Measurements from ENCODE around the gene LRFN5. TPM values are rescaled to one million over a fixed set of nuclear protein-coding genes. Genes with fewer than 3 reads are reported as not detected.

The LRFN5 gene
- total and polyA plus RNA-seq, 2 experiments from 2014 or later, result 0.54 TPM

- in situ Hi-C loops (cut with MboI), result no loop called here
- Histone ChIP-seq H3K9me2 (ENCODE audit: insufficient read depth) (no peaks in the 10 kb centered on the region; the same call in 1 of the 2 replicates), H3K36me3 (ENCODE audit: low read depth) (no peaks in the 10 kb centered on the region), H3K9ac (no peak overlapping the region), H3K27ac (no peak overlapping the region), H3K4me2 (ENCODE audit: unreplicated experiment) (no peak overlapping the region), H3F3A (ENCODE audit: insufficient read depth) (no peaks in the 10 kb centered on the region), H3K9me3 (ENCODE audit: low read depth) (no peaks in the 10 kb centered on the region), H4K20me1 (ENCODE audit: insufficient read depth) (no peaks in the 10 kb centered on the region), H3K79me2 (ENCODE audit: insufficient read depth) (no peaks in the 10 kb centered on the region), H3K27me3 (replicated peaks; ENCODE audit: insufficient read depth) (no peaks in the 10 kb centered on the region), H2AFZ (no peak overlapping the region), H3K4me3 (no peak overlapping the region), H3K4me1 (ENCODE audit: insufficient read depth) (no peaks in the 10 kb centered on the region)
- DNase-seq, result no peak
- no peak for TF ChIP-seq EZH2 (IDR thresholded peaks at IDR 0.05; ENCODE audit: insufficient read depth, poor library complexity, severe bottlenecking)
- no peak for TF ChIP-seq EZH2phosphoT487 (IDR thresholded peaks at IDR 0.05; ENCODE audit: insufficient read depth, low read depth)
- 59 to 66% methylated on average over 1 of the region's 1 CpG for WGBS, 2 experiments (ENCODE audit: low coverage in 1 of 2, low lambda C conversion rate in 2 of 2, missing lambda C conversion rate in 2 of 2)
These were observed 47.5 kb downstream of the LRFN5 start for GRCh38 chr14:41654196-41654595.

DNA sequence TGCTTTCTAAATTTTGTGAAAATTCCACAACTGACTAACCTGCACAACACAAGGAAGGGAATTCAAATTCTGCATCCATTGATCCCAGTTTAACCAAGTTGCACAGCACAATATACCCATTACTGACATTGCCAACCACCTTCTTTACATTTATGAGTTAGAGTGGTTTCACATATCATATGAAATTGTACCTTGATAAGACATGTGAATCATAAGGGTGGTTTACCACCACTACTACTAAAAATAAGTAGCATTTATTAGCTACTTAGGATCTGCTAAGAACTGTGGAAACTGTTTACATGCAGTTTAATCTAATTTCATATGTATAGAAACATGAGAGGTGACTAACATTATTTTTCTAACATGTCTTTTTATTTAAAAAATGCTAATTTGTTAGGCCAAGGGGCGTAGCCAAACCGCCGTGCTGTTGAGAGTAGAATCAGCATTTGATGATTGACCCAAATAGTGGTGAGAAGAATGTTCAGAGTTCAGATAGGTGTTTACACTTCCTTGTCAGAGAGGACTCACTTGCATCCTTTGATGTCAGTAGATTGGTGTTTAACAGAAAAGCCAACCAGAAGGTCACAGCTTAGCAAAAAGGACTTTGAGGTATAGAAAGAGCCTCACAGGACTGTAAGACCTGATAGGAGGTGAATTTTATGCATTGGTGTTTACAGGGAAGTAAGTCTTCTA lies 56.2 kb downstream of the LRFN5 start:
- H4K20me1 ChIP-seq (ENCODE audit: insufficient read depth), result no peaks in the 10 kb centered on the region
- H3K36me3 ChIP-seq (ENCODE audit: low read depth), result no peaks in the 10 kb centered on the region
- no peak overlapping the region for H3K9ac ChIP-seq
- in situ Hi-C loops (cut with MboI), result no loop called here
- WGBS, 2 experiments (ENCODE audit: low coverage in 1 of 2, low lambda C conversion rate in 2 of 2, missing lambda C conversion rate in 2 of 2), result 98 to 100% methylated on average over 3 of the region's 3 CpGs
- no peaks in the 10 kb centered on the region for H3K9me2 ChIP-seq (ENCODE audit: insufficient read depth)
- no peaks in the 10 kb centered on the region for H3K9me3 ChIP-seq (ENCODE audit: low read depth)
- DNase-seq, result no peak
- H2AFZ ChIP-seq, result no peak overlapping the region
- H3K27me3 ChIP-seq (replicated peaks; ENCODE audit: insufficient read depth), result no peaks in the 10 kb centered on the region
- H3K4me3 ChIP-seq, result no peak overlapping the region
- peaks cover 8% of the 10 kb centered on the region; the same call in 1 of the 2 replicates for H3K4me1 ChIP-seq (ENCODE audit: insufficient read depth)
- H3K4me2 ChIP-seq (ENCODE audit: unreplicated experiment), result no peak overlapping the region
- H3K27ac ChIP-seq, result no peak overlapping the region
- H3F3A ChIP-seq (ENCODE audit: insufficient read depth), result 0 out of 2 replicates have a peak, but pooled peaks cover 5% of the 10 kb centered on the region
- no peaks in the 10 kb centered on the region for H3K79me2 ChIP-seq (ENCODE audit: insufficient read depth)
- TF ChIP-seq EZH2 (IDR thresholded peaks at IDR 0.05; ENCODE audit: insufficient read depth, poor library complexity, severe bottlenecking) (no peak), EZH2phosphoT487 (IDR thresholded peaks at IDR 0.05; ENCODE audit: insufficient read depth, low read depth) (no peak)

DNA sequence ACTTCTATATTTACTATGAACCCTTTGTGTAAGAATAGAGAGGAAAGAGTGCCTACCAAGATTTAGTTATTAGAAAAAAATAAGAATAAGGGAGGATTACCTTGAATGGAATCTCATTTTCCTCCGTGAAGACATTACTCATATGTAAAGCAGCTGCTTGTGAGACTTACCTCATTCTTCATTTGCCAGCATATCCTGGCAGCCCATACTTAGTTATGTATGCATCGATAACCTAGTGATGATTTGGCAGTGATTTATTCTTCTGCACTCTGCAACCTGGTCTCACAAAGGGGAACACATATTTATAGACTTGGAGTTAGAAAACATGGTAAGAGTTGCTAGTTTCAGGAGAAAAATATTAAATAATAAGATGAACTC lies 56.8 kb downstream of the LRFN5 start:
- TF ChIP-seq EZH2phosphoT487 (IDR thresholded peaks at IDR 0.05; ENCODE audit: insufficient read depth, low read depth) (no peak), EZH2 (IDR thresholded peaks at IDR 0.05; ENCODE audit: insufficient read depth, poor library complexity, severe bottlenecking) (no peak)
- H3K4me1 ChIP-seq (ENCODE audit: insufficient read depth), result peaks cover 8% of the 10 kb centered on the region; the same call in 1 of the 2 replicates
- no peak overlapping the region for H2AFZ ChIP-seq
- H3F3A ChIP-seq (ENCODE audit: insufficient read depth), result 0 out of 2 replicates have a peak, but pooled peaks cover 5% of the 10 kb centered on the region
- H3K36me3 ChIP-seq (ENCODE audit: low read depth), result no peaks in the 10 kb centered on the region
- H3K27ac ChIP-seq, result no peak overlapping the region
- no peak overlapping the region for H3K9ac ChIP-seq
- H3K9me2 ChIP-seq (ENCODE audit: insufficient read depth), result no peaks in the 10 kb centered on the region
- H3K27me3 ChIP-seq (replicated peaks; ENCODE audit: insufficient read depth), result no peaks in the 10 kb centered on the region
- no peak overlapping the region for H3K4me3 ChIP-seq
- H3K4me2 ChIP-seq (ENCODE audit: unreplicated experiment), result no peak overlapping the region
- peak; percentile 58 for DNase-seq
- no peaks in the 10 kb centered on the region for H3K79me2 ChIP-seq (ENCODE audit: insufficient read depth)
- H3K9me3 ChIP-seq (ENCODE audit: low read depth), result no peaks in the 10 kb centered on the region
- no peaks in the 10 kb centered on the region for H4K20me1 ChIP-seq (ENCODE audit: insufficient read depth)
- in situ Hi-C loops (cut with MboI), result no loop called here
- 2 to 3% methylated on average over 2 of the region's 2 CpGs for WGBS, 2 experiments (ENCODE audit: low coverage in 1 of 2, low lambda C conversion rate in 2 of 2, missing lambda C conversion rate in 2 of 2)

- Histone ChIP-seq H3K36me3 (ENCODE audit: low read depth) (no peaks in the 10 kb centered on the region), H3K79me2 (ENCODE audit: insufficient read depth) (no peaks in the 10 kb centered on the region), H3K27me3 (replicated peaks; ENCODE audit: insufficient read depth) (no peaks in the 10 kb centered on the region), H3K9ac (no peak overlapping the region), H2AFZ (no peak overlapping the region), H3K4me2 (ENCODE audit: unreplicated experiment) (no peak overlapping the region), H3K9me3 (ENCODE audit: low read depth) (no peaks in the 10 kb centered on the region), H4K20me1 (ENCODE audit: insufficient read depth) (no peaks in the 10 kb centered on the region), H3K9me2 (ENCODE audit: insufficient read depth) (no peaks in the 10 kb centered on the region), H3K4me3 (no peak overlapping the region), H3K4me1 (ENCODE audit: insufficient read depth) (peaks cover 8% of the 10 kb centered on the region; the same call in 1 of the 2 replicates), H3K27ac (no peak overlapping the region), H3F3A (ENCODE audit: insufficient read depth) (0 out of 2 replicates have a peak, but pooled peaks cover 5% of the 10 kb centered on the region)
- in situ Hi-C loops (cut with MboI), result no loop called here
- TF ChIP-seq EZH2phosphoT487 (IDR thresholded peaks at IDR 0.05; ENCODE audit: insufficient read depth, low read depth) (no peak), EZH2 (IDR thresholded peaks at IDR 0.05; ENCODE audit: insufficient read depth, poor library complexity, severe bottlenecking) (no peak)
- peak; percentile 22 for DNase-seq
- 44 to 46% methylated on average over 2 of the region's 2 CpGs for WGBS, 2 experiments (ENCODE audit: low coverage in 1 of 2, low lambda C conversion rate in 2 of 2, missing lambda C conversion rate in 2 of 2)
These were observed 59.6 kb downstream of the LRFN5 start for GRCh38 chr14:41666301-41666700.
